PC-9 (cell line): Measurements from ENCODE around the gene ACP4. TPM values are rescaled to one million over a fixed set of nuclear protein-coding genes. Genes with fewer than 3 reads are reported as not detected.

Experiments
- BruUV-seq: library from RNA; stranded (reverse); fragments of 400-500 nt; replicated peaks from 2 replicates; lab custom pipeline; 2021; lab: Mats Ljungman, UMichigan
- CTCF ChIA-PET: fragments of 300-600 bp; sonication (Branson Sonifier 250); formaldehyde crosslinking; loops from one replicate; lab custom pipeline; 2022; ENCODE audit warnings: antibody characterized with exemption; lab: Charles Lee
- POLR2A ChIA-PET: fragments of 300-600 bp; sonication (Branson Sonifier 250); formaldehyde crosslinking; loops from one replicate; lab custom pipeline; 2022; ENCODE audit warnings: antibody characterized with exemption; ENCODE audit not compliant: unreplicated experiment; lab: Charles Lee
- DNase-seq, 2 experiments: peaks; one replicate each; pipeline versions ENCODE4 v3.0.0 to v3.0.0-alpha.2; 2015 to 2022; ENCODE audit warnings: mixed read lengths in 1 of 2
- H2AFZ ChIP-seq: fragments of 200-600 bp; sonication (generic); 2 replicates; pipeline ENCODE4 v1.8.1; 2017; ENCODE audit warnings: antibody characterized with exemption
- H3F3A ChIP-seq: fragments of 200-600 bp; sonication (generic); 2 replicates; pipeline ENCODE4 v1.8.1; 2017; ENCODE audit warnings: antibody characterized with exemption, mild to moderate bottlenecking, low read depth; ENCODE audit not compliant: insufficient read depth
- H3K27ac ChIP-seq: fragments of 200-600 bp; sonication (generic); 2 replicates; pipeline ENCODE4 v1.6.1; 2016; ENCODE audit warnings: mixed run types
- H3K27me3 ChIP-seq: fragments of 200-600 bp; sonication (generic); 2 replicates; pipeline ENCODE4 v1.6.1; 2016; ENCODE audit warnings: low read depth, mixed run types; ENCODE audit not compliant: insufficient read depth
- H3K36me3 ChIP-seq: fragments of 200-600 bp; sonication (generic); 2 replicates; pipeline ENCODE4 v1.6.1; 2016; ENCODE audit warnings: low read depth, mixed run types
- H3K4me1 ChIP-seq: fragments of 200-600 bp; sonication (generic); replicated peaks from 2 replicates; pipeline ENCODE4 v1.6.1; 2016; ENCODE audit warnings: mixed run types; ENCODE audit not compliant: insufficient read depth
- H3K4me2 ChIP-seq: fragments of 200-600 bp; sonication (generic); 2 replicates; pipeline ENCODE4 v1.6.1; 2017; ENCODE audit warnings: mixed run types
- H3K4me3 ChIP-seq: fragments of 200-600 bp; sonication (generic); 2 replicates; pipeline ENCODE4 v1.6.1; 2016; ENCODE audit warnings: mixed run types
- H3K79me2 ChIP-seq: fragments of 200-600 bp; sonication (generic); 2 replicates; pipeline ENCODE4 v1.6.1; 2017; ENCODE audit warnings: low read depth, mixed run types
- H3K9me2 ChIP-seq: fragments of 200-600 bp; sonication (generic); 2 replicates; pipeline ENCODE4 v1.8.1; 2017; ENCODE audit warnings: mild to moderate bottlenecking; ENCODE audit not compliant: insufficient read depth
- H3K9me3 ChIP-seq: fragments of 200-600 bp; sonication (generic); 2 replicates; pipeline ENCODE4 v1.8.1; 2016; ENCODE audit warnings: low read depth; ENCODE audit not compliant: insufficient read depth
- H4K20me1 ChIP-seq: fragments of 200-600 bp; sonication (generic); 2 replicates; pipeline ENCODE4 v1.8.1; 2017; ENCODE audit not compliant: insufficient read depth
- CTCF ChIP-seq: fragments of 200-600 bp; sonication (generic); conservative IDR thresholded peaks from 2 replicates; pipeline ENCODE4 v1.6.1; 2017; ENCODE audit warnings: mixed run types, antibody characterized with exemption, mild to moderate bottlenecking, moderate library complexity
- EZH2 ChIP-seq: fragments of 200-600 bp; sonication (generic); IDR thresholded peaks from 2 replicates; pipeline ENCODE4 v1.8.0; 2017; ENCODE audit warnings: antibody characterized with exemption, low read depth
- intact Hi-C: fragments of 100-400 bp; cut with micrococcal nuclease; formaldehyde crosslinking; loops from one replicate; pipeline ENCODE4 v1.10.0; 2022; ENCODE audit not compliant: unreplicated experiment
- total RNA-seq: library from RNA; stranded (reverse); gene quantifications from 2 replicates; pipeline ENCODE4 v1.2.3, GENCODE V29; 2021

The ACP4 gene
- total RNA-seq, 1 experiment from 2014 or later: not detected

- intact Hi-C loops: no loop called here
- H3K27me3 ChIP-seq: no peaks in the 10 kb centered on the region
- no peaks in the 10 kb centered on the region for H3K4me1 ChIP-seq
- no peak overlapping the region for H3K4me2 ChIP-seq
- H3K79me2 ChIP-seq: peaks cover 18% of the 10 kb centered on the region
- POLR2A ChIA-PET: no interaction called here
- peaks cover 28% of the 10 kb centered on the region for H3K36me3 ChIP-seq
- no peak overlapping the region for H3K4me3 ChIP-seq
- CTCF ChIA-PET: interaction anchor here (0.6 kb wide), 1 partner anchor 184 kb away, joined by 8 read pairs; no protein-coding TSS in a partner anchor
- H3F3A ChIP-seq: peaks cover 85% of the 10 kb centered on the region
- H2AFZ ChIP-seq: no peak overlapping the region
- BruUV-seq: no TSS peak
- peaks cover 60% of the 10 kb centered on the region for H4K20me1 ChIP-seq
- no peaks in the 10 kb centered on the region for H3K9me2 ChIP-seq
- DNase-seq: no peak
- no peaks in the 10 kb centered on the region for H3K9me3 ChIP-seq
- TF ChIP-seq EZH2: no peak
- no peak for TF ChIP-seq CTCF
- H3K27ac ChIP-seq: no peak overlapping the region
Observed at GRCh38 chr19:50796128-50796633, 6.0 kb downstream of the ACP4 start.

DNA sequence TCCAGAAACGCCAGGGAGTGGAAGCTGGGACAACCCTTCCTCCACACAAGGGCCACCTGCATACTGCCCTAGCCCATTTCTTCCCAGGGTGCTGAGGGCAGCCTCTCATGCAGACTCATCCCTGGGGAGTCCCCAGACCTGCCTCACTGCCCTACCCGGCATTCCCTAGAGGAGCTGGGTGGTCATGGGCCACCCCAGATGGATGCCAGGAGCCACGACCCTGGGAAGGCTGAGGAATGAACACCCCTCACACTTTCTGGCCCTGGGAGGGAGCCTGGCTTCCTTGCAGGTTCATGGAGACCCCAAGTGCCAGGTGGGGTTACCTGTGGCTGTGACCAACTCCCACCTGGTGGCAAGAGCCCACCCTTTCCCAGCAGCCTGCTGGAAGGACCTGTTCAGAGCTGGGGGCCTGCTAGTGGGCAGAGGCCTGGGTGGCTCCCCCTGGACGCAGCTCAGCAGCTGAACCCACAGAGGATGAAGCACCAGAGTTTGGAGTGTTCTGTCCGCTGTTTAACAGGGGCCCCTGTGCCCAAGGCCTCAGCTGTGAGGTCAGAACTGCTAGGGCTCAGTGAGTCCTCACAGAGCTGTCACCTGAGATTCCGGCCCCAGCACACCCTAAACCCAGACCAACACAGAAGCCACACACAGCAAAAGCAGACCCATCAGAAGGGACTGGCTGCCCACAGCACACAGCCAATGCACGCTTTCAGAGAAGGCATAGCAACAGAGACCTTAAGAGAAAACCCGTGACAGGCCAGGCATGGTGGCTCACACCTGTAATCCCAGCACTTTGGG, 6.6 kb downstream of the ACP4 start:
- H3K36me3 ChIP-seq: peaks cover 32% of the 10 kb centered on the region
- no peaks in the 10 kb centered on the region for H3K9me3 ChIP-seq
- no peaks in the 10 kb centered on the region for H3K9me2 ChIP-seq
- peaks cover 24% of the 10 kb centered on the region for H3K79me2 ChIP-seq
- H2AFZ ChIP-seq: no peak overlapping the region
- ChIA-PET CTCF (no interaction called here), POLR2A (no interaction called here)
- intact Hi-C loops: no loop called here
- no peak for DNase-seq
- H3K27ac ChIP-seq: no peak overlapping the region
- H3K4me3 ChIP-seq: no peak overlapping the region
- H3F3A ChIP-seq: peaks cover 91% of the 10 kb centered on the region
- 0 out of 2 replicates have a peak, but pooled peaks cover 2% of the 10 kb centered on the region for H3K4me1 ChIP-seq
- TF ChIP-seq CTCF: no peak
- H3K4me2 ChIP-seq: no peak overlapping the region
- peaks cover 65% of the 10 kb centered on the region for H4K20me1 ChIP-seq
- no peaks in the 10 kb centered on the region for H3K27me3 ChIP-seq
- BruUV-seq: no TSS peak

- H3K9me2 ChIP-seq: no peaks in the 10 kb centered on the region
- H4K20me1 ChIP-seq: peaks cover 71% of the 10 kb centered on the region
- intact Hi-C loops: no loop called here
- H3K27ac ChIP-seq: no peak overlapping the region
- H3K4me3 ChIP-seq: no peak overlapping the region
- DNase-seq: no peak
- peaks cover 30% of the 10 kb centered on the region for H3K79me2 ChIP-seq
- H3K9me3 ChIP-seq: no peaks in the 10 kb centered on the region
- no peak overlapping the region for H2AFZ ChIP-seq
- no peak overlapping the region for H3K4me2 ChIP-seq
- TF ChIP-seq CTCF (no peak), EZH2 (no peak)
- POLR2A ChIA-PET: no interaction called here
- no TSS peak for BruUV-seq
- H3K4me1 ChIP-seq: peaks cover 7% of the 10 kb centered on the region
- CTCF ChIA-PET: no interaction called here
- H3K36me3 ChIP-seq: peaks cover 37% of the 10 kb centered on the region
- H3F3A ChIP-seq: peaks cover 95% of the 10 kb centered on the region
- H3K27me3 ChIP-seq: no peaks in the 10 kb centered on the region
Observed at GRCh38 chr19:50797429-50797780, 7.2 kb downstream of the ACP4 start.
